CD4-positive, alpha-beta T cell (primary cell): ENCODE data around the gene CLDN20. TPM values are rescaled to one million over a fixed set of nuclear protein-coding genes. Genes with fewer than 3 reads are reported as not detected.
"Not testable (repeated sequence)": the region's sequence is repeated elsewhere in the genome, so short reads cannot be mapped to it uniquely, and the experiment has no call there.

ENCODE experiments used
- ATAC-seq: fragments of 200-7000 bp; cut with Tn5 transposase; one replicate; pipeline ENCODE4 v1.10.0; 2022; ENCODE audit warnings: mild to moderate bottlenecking; ENCODE audit not compliant: poor library complexity
- CTCF ChIA-PET: fragments of 350-600 bp; sonication (Branson Sonifier 250); formaldehyde crosslinking; loops from one replicate; lab custom pipeline; 2021; ENCODE audit warnings: antibody characterized with exemption, inconsistent platforms; lab: Charles Lee
- POLR2A ChIA-PET: fragments of 350-600 bp; sonication (Branson Sonifier 250); formaldehyde crosslinking; loops from one replicate; lab custom pipeline; 2021; ENCODE audit warnings: antibody characterized with exemption, inconsistent platforms; lab: Charles Lee
- DNase-seq, 14 experiments: peaks; one replicate each; pipeline ENCODE4 v3.0.0-alpha.2; 2013 to 2020; ENCODE audit warnings: mixed read lengths in 2 of 14
- H3K27ac ChIP-seq, 2 donors: one replicate each; pipeline versions ENCODE4 v1.5.1 to v1.7.0; 2013; ENCODE audit warnings: low read length in 2 of 2, low read depth in 1 of 2, mild to moderate bottlenecking in 1 of 2
- H3K27me3 ChIP-seq, 2 experiments: 1 replicate in 1 of 2; 2 replicates in 1 of 2; pipeline versions ENCODE4 v1.6.1 to v1.7.0; 2013; ENCODE audit warnings: low read length in 2 of 2, control low read depth in 1 of 2, mild to moderate bottlenecking in 1 of 2, moderate library complexity in 1 of 2; ENCODE audit not compliant: insufficient read depth in 2 of 2, control insufficient read depth in 1 of 2
- H3K36me3 ChIP-seq: one replicate; pipeline ENCODE4 v1.6.1; 2013; ENCODE audit warnings: low read length, control low read depth; ENCODE audit not compliant: insufficient read depth
- H3K4me1 ChIP-seq: one replicate; pipeline ENCODE4 v1.6.1; 2013; ENCODE audit warnings: low read length, control low read depth; ENCODE audit not compliant: insufficient read depth
- H3K4me3 ChIP-seq: one replicate; pipeline ENCODE4 v1.5.1; 2013; ENCODE audit warnings: mild to moderate bottlenecking, low read length, moderate library complexity
- H3K9me3 ChIP-seq, 2 experiments: 1 replicate in 1 of 2; 2 replicates in 1 of 2; pipeline versions ENCODE4 v1.6.1 to v1.7.0; 2013; ENCODE audit warnings: low read length in 2 of 2, mild to moderate bottlenecking in 2 of 2, control low read depth in 1 of 2, moderate library complexity in 1 of 2; ENCODE audit not compliant: control insufficient read depth in 1 of 2, insufficient read depth in 1 of 2
- H3K27ac Mint-ChIP-seq: one replicate; pipeline ENCODE4 v1.8.0; 2020; ENCODE audit warnings: mixed read lengths
- H3K27me3 Mint-ChIP-seq: one replicate; pipeline ENCODE4 v1.8.0; 2021; ENCODE audit warnings: mixed read lengths
- H3K36me3 Mint-ChIP-seq: one replicate; pipeline ENCODE4 v1.8.0; 2021; ENCODE audit warnings: low read depth, mixed read lengths
- H3K4me1 Mint-ChIP-seq: one replicate; pipeline ENCODE4 v1.8.0; 2021; ENCODE audit warnings: low read depth, mixed read lengths
- H3K4me3 Mint-ChIP-seq: one replicate; pipeline ENCODE4 v1.8.0; 2020; ENCODE audit warnings: mild to moderate bottlenecking, mixed read lengths
- H3K9me3 Mint-ChIP-seq: one replicate; pipeline ENCODE4 v1.8.0; 2020; ENCODE audit warnings: mixed read lengths
- intact Hi-C, 2 experiments: fragments of 100-400 bp; cut with DNase I in 1 of 2; cut with micrococcal nuclease in 1 of 2; formaldehyde crosslinking; loops; one replicate each; pipeline versions ENCODE4 v1.15.1 to v1.9.0; 2023 to 2025; cut with DNase I, micrococcal nuclease
- total RNA-seq, 174 experiments: library from RNA in 2 of 174; stranded (reverse) in 2 of 174; gene quantifications; one replicate each; pipeline ENCODE4 v1.2.3 and lab custom pipeline; 2021 to 2026
- TF ChIP-seq, protein P1 (sequence below): fragments of 200-600 bp; IDR thresholded peaks from one replicate; pipeline ENCODE4 v1.8.0; 2022; ENCODE audit warnings: antibody characterized with exemption, mild to moderate bottlenecking

The CLDN20 gene
- total RNA-seq, 2 experiments from 2014 or later, result not detected

DNA sequence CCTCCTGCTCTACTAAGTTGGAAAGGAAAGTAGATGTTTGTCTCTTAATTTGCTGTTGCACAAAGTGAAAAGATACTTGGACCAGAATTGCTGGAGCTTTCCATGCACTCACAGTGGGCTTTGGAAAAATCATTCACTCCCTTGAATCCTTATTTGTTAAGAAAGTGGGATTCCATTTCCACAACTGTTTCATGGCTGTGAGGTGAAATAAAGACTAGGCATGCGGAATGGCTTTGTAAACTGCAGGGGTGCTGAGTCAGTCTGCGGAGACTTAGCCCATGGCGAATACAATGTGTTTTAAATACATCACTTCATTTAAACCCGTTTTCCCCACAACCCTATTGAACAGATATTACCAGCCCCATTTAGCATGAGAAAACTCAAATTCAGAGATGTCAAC lies 36.8 kb upstream of the CLDN20 start:
- peaks cover 0 to 7% of the 10 kb centered on the region in 2 experiments for H3K9me3 ChIP-seq
- POLR2A ChIA-PET, result no interaction called here
- Mint-ChIP-seq H3K4me3 (no peak overlapping the region), H3K9me3 (no peaks in the 10 kb centered on the region), H3K4me1 (peaks cover 6% of the 10 kb centered on the region), H3K27ac (no peak overlapping the region), H3K36me3 (no peaks in the 10 kb centered on the region), H3K27me3 (no peaks in the 10 kb centered on the region)
- no peak overlapping the region for H3K4me3 ChIP-seq
- no peaks in the 10 kb centered on the region for H3K27me3 ChIP-seq
- ATAC-seq (no peak), DNase-seq (no peak)
- TF ChIP-seq, protein P1, sequence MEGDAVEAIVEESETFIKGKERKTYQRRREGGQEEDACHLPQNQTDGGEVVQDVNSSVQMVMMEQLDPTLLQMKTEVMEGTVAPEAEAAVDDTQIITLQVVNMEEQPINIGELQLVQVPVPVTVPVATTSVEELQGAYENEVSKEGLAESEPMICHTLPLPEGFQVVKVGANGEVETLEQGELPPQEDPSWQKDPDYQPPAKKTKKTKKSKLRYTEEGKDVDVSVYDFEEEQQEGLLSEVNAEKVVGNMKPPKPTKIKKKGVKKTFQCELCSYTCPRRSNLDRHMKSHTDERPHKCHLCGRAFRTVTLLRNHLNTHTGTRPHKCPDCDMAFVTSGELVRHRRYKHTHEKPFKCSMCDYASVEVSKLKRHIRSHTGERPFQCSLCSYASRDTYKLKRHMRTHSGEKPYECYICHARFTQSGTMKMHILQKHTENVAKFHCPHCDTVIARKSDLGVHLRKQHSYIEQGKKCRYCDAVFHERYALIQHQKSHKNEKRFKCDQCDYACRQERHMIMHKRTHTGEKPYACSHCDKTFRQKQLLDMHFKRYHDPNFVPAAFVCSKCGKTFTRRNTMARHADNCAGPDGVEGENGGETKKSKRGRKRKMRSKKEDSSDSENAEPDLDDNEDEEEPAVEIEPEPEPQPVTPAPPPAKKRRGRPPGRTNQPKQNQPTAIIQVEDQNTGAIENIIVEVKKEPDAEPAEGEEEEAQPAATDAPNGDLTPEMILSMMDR, result no peak
- H3K27ac ChIP-seq, result no peak overlapping the region
- H3K36me3 ChIP-seq, result no peaks in the 10 kb centered on the region
- CTCF ChIA-PET, result no interaction called here
- H3K4me1 ChIP-seq, result peaks cover 13% of the 10 kb centered on the region
- intact Hi-C loops, result no loop called here

DNA sequence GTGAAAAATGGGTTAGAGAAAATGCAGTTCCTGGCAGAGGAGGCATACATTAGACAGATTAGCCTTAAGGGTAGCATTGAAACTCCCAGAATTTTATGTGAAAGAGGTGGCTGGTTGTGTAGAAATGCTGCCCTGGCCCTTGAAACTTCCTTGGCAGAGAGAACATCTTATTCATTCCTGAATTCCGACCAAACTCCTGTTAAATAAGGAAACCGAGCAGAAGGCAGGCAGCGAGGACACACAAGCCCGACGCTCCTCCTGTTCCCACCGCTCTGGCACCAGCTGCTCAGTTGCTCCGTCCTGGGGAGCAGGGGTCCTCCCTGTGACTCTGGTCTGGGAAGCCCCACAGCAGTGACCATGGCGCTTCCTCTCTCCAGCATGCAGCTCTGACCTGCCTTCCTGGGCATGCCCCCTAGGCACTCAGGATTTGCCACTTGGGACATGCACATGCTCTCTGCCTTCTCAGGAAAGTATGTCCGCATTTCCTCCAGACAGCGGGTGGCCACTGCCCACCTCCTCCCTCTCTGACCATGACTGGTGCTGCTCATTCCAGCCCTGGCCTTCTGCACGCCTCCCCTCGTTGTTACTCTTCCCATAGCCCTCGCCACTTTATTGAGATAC lies 35.2 kb upstream of the CLDN20 start:
- ATAC-seq (no peak), DNase-seq (no peak)
- no peaks in the 10 kb centered on the region for H3K9me3 Mint-ChIP-seq
- peaks cover 0 to 7% of the 10 kb centered on the region in 2 experiments for H3K9me3 ChIP-seq
- no peaks in the 10 kb centered on the region for H3K27me3 Mint-ChIP-seq
- intact Hi-C loops, result no loop called here
- no peak overlapping the region for H3K27ac ChIP-seq
- POLR2A ChIA-PET, result no interaction called here
- H3K4me1 Mint-ChIP-seq, result peaks cover 6% of the 10 kb centered on the region
- H3K36me3 ChIP-seq, result no peaks in the 10 kb centered on the region
- no peaks in the 10 kb centered on the region for H3K27me3 ChIP-seq
- no peak overlapping the region for H3K4me3 Mint-ChIP-seq
- no peak overlapping the region for H3K4me3 ChIP-seq
- peaks cover 12% of the 10 kb centered on the region for H3K4me1 ChIP-seq
- H3K27ac Mint-ChIP-seq, result no peak overlapping the region
- H3K36me3 Mint-ChIP-seq, result no peaks in the 10 kb centered on the region
- TF ChIP-seq, protein P1, result no peak
- CTCF ChIA-PET, result no interaction called here

DNA sequence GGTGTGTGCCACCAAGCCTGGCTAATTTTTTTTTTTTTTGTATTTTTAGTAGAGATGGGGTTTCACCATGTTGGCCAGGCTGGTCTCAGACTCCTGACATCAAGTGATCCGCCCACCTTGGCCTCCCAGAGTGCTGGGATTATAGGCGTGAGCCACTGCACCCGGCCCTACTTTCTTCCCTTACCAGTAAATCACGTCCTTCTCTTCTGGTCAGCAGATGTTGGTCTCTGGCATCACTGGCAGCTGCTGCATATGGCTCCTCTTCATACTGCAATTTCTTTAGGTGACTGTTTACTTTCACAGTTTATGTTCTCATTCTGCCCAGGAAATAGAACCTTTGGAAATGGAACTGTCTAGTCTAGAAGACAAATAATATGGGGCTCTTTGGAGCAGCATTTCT lies 32.8 kb upstream of the CLDN20 start:
- CTCF ChIA-PET, ATAC-seq, H3K4me1 Mint-ChIP-seq, H3K4me1 ChIP-seq, H3K9me3 Mint-ChIP-seq, H3K27me3 ChIP-seq, H3K27ac Mint-ChIP-seq, H3K4me3 Mint-ChIP-seq, POLR2A ChIA-PET, DNase-seq, H3K4me3 ChIP-seq, H3K27ac ChIP-seq, intact Hi-C loops, H3K36me3 ChIP-seq, H3K9me3 ChIP-seq, H3K27me3 Mint-ChIP-seq, H3K36me3 Mint-ChIP-seq: not testable (repeated sequence)

DNA sequence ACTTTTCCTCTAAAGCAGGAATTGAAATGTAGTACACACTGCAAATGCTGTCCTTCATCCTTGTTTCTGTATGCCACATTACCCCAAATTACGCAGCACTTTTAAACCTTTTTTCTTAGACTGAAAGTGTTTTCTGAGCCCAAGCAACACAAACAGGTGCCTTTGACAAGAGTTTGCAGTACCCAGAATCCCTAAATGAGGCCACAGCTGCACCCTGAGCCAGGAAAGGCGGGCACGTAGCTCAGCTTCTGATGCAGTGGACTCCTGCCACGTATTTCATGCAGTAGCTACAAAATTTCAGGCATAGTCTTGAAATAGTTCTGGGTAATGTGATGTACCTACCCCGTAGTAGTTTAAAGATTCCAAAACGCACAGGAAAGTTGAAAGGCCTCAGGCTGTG lies 31.0 kb upstream of the CLDN20 start:
- no peak overlapping the region for H3K27ac Mint-ChIP-seq
- ATAC-seq (no peak), DNase-seq (no peak)
- Histone ChIP-seq H3K27me3 (no peaks in the 10 kb centered on the region), H3K9me3 (peaks cover 0 to 13% of the 10 kb centered on the region in 2 experiments), H3K4me1 (no peaks in the 10 kb centered on the region), H3K27ac (no peak overlapping the region), H3K36me3 (no peaks in the 10 kb centered on the region), H3K4me3 (no peak overlapping the region)
- TF ChIP-seq, protein P1, result no peak
- no peaks in the 10 kb centered on the region for H3K4me1 Mint-ChIP-seq
- peaks cover under 1% of the 10 kb centered on the region for H3K27me3 Mint-ChIP-seq
- ChIA-PET POLR2A (no interaction called here), CTCF (no interaction called here)
- H3K4me3 Mint-ChIP-seq, result no peak overlapping the region
- intact Hi-C loops, result no loop called here
- H3K36me3 Mint-ChIP-seq, result no peaks in the 10 kb centered on the region
- H3K9me3 Mint-ChIP-seq, result no peaks in the 10 kb centered on the region
